Measurements from ENCODE around the gene ATP1A2. TPM values are rescaled to one million over a fixed set of nuclear protein-coding genes. Genes with fewer than 3 reads are reported as not detected.

Gene ATP1A2
- 147 TPM for total RNA-seq
- long read RNA-seq, full-length matches to known transcripts: 18 of 126 reads
- long read RNA-seq, partial matches to known transcripts: 72 of 126 reads
- long read RNA-seq, other reads (novel, unspliced or antisense): 36 of 126 reads

- DNase-seq (ENCODE audit: low spot score): no peak
- intact Hi-C loops (cut with DNase I): no loop called here
These were observed at the start of gene ATP1A2 for GRCh38 chr1:160115545-160116282. TSS of gene ATP1A2 (plus strand) at chr1:160115759. CDS start at chr1:160115862, 103 bp downstream.

DNA sequence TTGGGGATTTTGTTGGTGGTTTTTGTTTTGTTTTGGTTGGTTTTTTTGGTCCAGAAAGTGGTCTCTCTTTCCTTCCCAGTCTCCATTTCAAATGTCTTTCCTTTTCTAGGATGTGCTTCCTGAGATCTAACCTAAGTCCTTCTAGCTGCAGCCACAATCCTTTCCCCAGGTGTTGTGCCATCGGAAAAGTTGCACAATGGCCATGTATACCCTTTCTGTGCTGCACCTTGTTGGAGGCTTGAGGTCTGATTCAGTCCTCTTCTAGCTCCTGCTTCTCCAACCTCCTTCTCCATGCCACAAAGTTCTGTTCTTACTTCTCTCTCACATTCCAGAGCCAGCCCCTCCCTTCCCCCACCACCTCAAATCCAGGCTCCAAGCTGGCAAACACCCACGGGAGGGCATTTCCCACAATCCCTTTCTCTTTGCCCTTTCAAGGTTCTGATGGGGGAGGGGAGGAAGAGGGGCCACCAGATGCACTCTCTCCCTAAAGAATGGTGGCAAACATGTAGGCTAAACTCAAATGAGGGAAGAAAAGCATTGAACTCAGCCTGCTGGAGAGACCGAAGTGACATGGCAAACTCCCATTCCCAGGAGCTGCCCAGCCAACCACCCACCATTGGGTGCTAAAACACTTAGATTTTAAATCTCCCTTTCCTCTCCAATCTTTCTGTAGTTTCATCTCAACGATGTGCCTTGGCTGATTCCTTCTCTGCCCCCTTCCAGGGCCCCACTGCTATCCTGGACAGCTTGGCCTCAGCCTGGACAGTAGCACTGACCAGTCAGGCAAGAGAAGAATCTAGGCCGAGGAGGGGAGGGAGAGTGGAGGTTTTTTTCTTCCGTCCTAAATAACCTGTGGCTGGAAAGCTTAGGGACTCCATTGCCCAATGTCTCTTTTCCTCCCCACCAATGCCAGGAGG lies 48.5 kb upstream of the ATP1A2 start:
- no peak for DNase-seq (ENCODE audit: low spot score)
- intact Hi-C loops (cut with DNase I): no loop called here

DNA sequence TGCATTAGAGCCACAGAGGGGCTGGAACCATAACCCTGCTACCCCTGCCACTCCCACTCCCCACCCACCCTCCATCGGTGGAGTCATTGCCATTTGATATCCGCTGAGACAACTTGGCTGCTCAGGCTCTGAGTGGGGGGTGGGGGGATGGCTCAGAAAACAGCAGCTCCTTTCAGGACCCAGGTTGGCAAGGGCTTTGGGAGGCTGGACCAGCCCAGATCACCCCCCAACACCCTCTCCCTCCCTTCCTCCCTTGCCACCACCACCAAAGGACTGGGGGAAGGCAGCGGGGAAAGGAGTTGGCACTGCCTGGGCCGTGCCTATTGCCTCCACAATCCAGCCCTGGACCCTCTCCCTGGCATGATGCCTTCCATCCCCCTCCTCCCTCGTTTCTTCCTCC lies 47.3 kb upstream of the ATP1A2 start:
- intact Hi-C loops (cut with DNase I): no loop called here
- DNase-seq (ENCODE audit: low spot score): no peak

DNA sequence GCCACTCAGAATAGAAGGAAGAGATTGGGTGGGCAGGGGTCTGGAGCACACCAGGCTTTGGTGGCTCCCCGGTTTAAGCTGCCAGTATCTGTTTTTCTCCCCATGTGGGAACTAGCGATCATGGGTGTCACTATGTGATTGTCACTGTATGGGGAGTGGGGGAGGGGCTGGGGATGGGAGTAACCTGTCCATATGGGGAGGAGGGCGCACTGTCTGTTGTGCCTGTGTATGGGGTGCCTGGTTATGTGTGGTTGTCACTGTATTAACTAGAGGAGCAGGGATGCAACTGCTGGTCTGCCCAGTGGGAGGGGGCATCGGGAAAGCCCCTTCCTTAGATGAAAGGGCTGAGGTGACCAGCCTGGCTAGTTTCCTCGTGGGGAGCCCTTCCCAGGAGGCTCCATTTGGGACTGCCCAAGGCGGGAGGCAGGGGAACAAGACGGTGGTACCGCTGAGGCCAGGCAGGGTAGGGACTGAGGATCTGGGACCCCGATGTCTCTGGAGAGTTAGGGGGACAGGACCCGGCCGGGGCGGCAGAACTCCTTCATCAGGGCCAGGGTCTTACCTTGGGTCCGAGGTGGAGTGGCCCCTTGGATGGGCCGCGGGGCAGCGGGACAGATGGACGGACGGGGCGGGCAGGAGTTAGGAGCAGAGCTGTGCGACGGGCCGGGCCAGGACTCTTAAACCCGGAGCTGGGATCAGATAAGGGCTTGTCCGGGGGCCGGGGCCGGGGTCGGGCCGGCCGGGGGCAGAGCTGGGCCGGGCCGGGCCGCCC lies 45.9 kb upstream of the ATP1A2 start, which contains the start of gene KCNJ10:
Gene KCNJ10, minus strand, starts transcription at position 701 of the 772 bp plus-strand sequence. CDS start 27,628 bp downstream, outside the sequence.
- intact Hi-C loops (cut with DNase I): no loop called here
- no peak for DNase-seq (ENCODE audit: low spot score)

- peak; percentile 83 for DNase-seq (ENCODE audit: low spot score)
- intact Hi-C loops (cut with DNase I): no loop called here
These were observed 45.1 kb upstream of the ATP1A2 start for GRCh38 chr1:160070243-160071163.

- intact Hi-C loops (cut with DNase I): no loop called here
- DNase-seq (ENCODE audit: low spot score): no peak
These were observed 44.3 kb upstream of the ATP1A2 start for GRCh38 chr1:160071289-160071688.

DNA sequence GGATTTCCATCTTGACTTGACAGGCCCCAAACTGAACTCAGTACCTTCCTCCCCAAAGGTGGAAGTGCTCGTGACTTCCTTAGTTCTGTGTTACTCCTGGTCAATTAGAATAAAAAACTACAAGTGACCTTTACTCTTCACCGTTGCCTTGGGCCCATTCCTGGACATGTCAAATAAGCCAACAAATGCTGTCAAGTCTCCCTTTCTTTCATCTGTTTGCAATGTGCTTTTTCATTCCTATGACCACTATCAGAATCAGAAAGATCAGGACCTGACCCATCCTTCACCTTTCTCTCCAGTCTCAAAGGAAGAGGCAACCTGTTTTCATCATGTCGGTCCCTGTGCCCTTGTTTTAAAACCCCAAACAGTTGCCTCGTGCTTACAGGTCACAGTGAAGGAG lies 40.7 kb upstream of the ATP1A2 start:
- no peak for DNase-seq (ENCODE audit: low spot score)
- intact Hi-C loops (cut with DNase I): no loop called here

GRCh38 chr1:160075836-160076235 lies 39.7 kb upstream of the ATP1A2 start:
- no peak for DNase-seq (ENCODE audit: low spot score)
- intact Hi-C loops (cut with DNase I): no loop called here

DNA sequence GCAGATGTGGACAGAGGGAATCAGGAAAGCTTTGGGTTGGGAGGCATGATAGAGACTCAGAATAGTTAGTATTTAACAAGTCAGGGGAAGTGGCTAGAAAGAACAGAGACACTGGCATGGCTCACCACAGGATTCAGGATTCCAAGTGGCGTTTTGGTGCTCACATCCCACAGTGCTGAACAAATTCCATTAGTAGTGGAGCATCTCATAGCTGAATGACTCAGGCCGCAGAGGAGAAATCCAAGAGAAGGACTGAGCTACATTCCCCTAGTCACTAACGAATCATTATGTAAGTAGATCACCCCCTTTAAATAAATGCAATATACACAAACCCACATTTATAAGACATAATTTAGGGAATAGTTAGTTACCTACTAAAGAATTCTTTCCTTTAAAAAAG lies 39.3 kb upstream of the ATP1A2 start:
- intact Hi-C loops (cut with DNase I): no loop called here
- no peak for DNase-seq (ENCODE audit: low spot score)

DNA sequence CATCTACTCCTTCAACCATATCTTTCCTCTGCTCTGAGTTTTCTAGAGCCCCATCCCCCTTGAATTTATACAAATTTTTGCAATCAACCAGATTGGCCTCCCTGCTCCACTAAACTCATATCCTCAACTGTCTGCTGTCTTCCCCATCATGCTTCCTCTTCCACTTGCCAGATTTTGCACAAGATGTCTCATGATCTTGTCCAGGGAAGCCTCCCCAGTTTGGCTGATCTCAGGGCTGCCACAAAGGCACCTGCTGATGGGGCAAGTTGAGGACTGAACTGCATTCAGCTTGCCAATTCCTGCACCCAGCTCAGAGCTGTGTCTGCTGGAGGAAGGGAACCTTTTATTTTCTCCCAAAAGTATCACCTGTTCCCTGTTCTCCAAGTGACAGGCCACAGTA lies 38.1 kb upstream of the ATP1A2 start:
- DNase-seq (ENCODE audit: low spot score): no peak

DNA sequence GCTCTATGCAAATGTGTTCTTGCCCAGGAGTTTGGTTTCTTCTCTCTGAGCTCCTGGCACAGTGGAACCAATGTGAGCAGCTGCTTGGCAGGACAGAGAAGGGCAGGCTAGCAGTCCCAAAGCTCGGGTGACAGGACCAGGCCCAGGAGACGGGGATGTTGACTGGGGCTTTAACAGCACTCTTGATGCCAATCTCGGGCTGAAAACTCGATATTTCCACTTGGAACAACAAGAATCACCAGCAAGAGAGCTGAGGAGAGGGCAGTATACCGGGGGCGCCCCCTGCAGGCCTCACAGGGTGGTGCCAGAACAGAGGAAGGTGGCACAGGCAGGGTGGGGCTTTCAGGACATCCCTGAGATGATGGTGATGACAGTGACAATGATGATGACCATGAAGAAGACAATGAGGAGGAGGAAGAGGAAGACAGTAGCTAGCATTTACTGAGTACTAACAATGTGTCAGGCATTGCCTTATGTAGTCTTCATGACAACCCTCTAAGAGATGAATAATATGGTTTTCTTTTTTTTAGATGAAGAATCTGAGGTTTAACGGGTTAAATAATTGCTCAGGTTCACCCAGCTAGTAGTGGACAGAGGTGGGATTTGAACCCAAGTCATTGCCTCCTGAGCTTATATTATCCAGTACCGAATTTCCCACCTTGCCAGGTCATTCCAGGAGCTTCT lies 36.9 kb upstream of the ATP1A2 start:
- intact Hi-C loops (cut with DNase I): no loop called here
- DNase-seq (ENCODE audit: low spot score): no peak

More for the DNA sequence above, 38.1 kb upstream of the ATP1A2 start:
- intact Hi-C loops (cut with DNase I): no loop called here

GRCh38 chr1:160079448-160079847 lies 36.1 kb upstream of the ATP1A2 start:
- intact Hi-C loops (cut with DNase I): no loop called here

DNA sequence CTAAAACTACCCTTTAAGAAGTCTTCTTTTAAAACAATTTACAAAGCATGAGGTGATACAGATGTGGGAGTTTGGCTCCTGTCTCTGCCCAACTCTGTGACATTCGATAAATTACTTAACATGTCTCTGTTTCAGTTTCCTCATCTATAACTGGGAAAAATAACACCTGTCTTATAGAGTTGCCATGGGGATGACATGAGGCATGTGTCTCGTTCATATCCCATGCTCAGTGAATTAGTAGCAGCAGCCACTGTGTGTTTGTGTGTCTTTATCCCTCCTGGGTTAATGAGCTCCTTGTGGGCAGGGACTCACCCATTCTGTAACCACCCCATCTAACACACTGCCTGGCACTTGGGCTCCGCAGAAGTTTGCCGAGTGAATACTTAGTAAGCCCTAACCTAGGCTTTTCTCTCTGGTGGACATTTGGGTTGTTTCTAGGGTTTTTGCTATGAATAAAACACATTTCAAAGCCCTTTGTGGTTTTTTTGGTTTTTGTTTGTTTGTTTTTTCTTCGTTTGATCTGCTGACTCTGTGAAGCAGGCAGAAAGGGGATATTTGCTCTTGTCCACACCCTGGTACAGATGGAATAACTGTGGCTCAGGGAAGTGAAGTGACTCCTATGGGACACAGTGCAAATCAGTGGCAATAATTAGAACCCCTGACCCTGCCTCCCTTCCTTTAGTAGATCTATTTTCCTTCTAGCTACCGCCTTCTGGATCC lies 35.0 kb upstream of the ATP1A2 start:
- intact Hi-C loops (cut with DNase I): loop anchor here (5.0 kb wide), 1 partner anchor 33 kb away; no protein-coding TSS in a partner anchor
- no peak for DNase-seq (ENCODE audit: low spot score)

More at GRCh38 chr1:160079448-160079847, 36.1 kb upstream of the ATP1A2 start:
- DNase-seq (ENCODE audit: low spot score): no peak

DNA sequence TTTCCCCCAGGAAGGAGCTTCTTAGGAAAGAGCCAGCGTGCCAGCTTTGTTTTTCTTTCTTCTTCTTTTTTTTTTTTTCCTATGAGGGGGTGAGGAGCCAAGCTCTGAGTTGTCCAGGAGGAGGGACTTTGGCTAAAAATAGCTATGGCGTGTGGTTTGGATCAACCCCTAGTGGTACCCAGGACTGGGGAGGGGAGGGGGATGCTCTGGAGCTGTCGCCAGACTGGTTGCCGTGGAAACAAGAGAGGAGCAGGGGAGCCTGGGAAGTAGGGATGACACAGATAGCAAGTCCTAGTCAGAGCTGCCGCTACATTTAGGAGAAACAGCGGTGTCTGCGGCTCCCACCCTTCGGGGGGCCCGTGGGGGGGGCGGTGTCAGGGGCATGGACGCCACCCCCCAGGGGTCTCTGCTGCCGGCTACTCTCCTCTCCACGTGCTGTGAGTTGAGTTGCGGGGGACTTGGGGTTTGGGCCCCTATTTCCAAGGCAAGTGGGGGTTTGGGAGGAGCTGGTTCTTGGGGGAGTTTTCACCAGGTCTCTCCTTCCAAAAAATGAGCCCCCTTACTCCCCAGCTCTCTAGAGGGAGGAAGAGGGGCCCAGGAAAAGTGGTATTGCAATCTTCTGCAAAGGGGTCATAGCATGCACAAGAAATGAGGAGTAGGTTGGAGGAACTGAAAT lies 34.2 kb upstream of the ATP1A2 start, which contains the start of gene KCNJ9:
Gene KCNJ9, plus strand, starts transcription at position 278 of the 676 bp plus-strand sequence. CDS start 2,493 bp downstream, outside the sequence.
- no peak for DNase-seq (ENCODE audit: low spot score)
- intact Hi-C loops (cut with DNase I): loop anchor here (5.0 kb wide), 1 partner anchor 34 kb away; no protein-coding TSS in a partner anchor

GRCh38 chr1:160082487-160082886 lies 33.1 kb upstream of the ATP1A2 start:
- intact Hi-C loops (cut with DNase I): loop anchor here (5.0 kb wide), 1 partner anchor 35 kb away; no protein-coding TSS in a partner anchor
- DNase-seq (ENCODE audit: low spot score): no peak

DNA sequence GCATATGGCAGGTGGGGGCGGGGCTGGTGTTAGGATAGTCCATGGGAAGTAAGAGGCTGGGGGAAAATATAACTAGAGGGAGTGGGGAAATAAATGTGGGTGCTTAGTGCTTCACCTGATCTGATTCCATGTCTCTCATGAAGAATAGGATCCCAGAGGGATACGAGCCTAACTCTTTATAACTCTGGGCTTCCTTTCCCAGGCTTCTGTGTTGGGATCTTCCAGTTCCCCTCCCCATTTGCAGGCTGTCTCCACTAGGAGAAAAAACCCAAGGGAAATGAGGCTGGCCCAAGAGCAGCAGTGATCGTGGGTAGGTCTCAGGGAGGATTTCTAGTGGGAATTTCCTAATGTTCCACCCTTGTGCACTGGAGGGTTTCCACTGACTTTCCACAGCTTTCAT lies 32.6 kb upstream of the ATP1A2 start:
- intact Hi-C loops (cut with DNase I): loop anchor here (5.0 kb wide), 1 partner anchor 36 kb away; no protein-coding TSS in a partner anchor
- no peak for DNase-seq (ENCODE audit: low spot score)
